ENCODE results near the gene ETV7. TPM values are rescaled to one million over a fixed set of nuclear protein-coding genes. Genes with fewer than 3 reads are reported as not detected.
A peak's percentile ranks its signal among the peaks of the same experiment; 100 is the strongest.
"Not testable (repeated sequence)": the region's sequence is repeated elsewhere in the genome, so short reads cannot be mapped to it uniquely, and the experiment has no call there.

The ETV7 gene
- total and polyA plus RNA-seq, 2 donors = 0.79 to 1.5 TPM

DNA sequence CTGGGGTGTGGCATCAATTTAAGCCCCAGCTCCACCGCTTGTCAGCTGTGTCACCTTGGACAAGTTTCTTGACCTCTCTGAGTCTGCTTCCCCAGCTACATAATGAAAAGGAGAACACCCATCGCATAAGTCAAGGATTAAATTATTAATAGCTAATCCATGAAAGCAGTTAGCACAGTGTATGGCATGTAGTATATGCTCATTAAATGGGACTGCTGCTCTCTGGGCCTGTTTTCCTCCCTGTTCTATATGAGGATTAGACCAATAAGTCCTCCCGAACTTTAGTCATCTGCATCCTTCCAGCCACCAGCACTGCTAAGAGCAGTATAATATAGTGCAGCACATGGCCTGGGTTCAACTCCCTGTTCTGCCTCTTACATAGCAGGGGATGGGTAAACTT lies 19.7 kb downstream of the ETV7 start:
- WGBS = 96% methylated on average over 3 of the region's 3 CpGs

DNA sequence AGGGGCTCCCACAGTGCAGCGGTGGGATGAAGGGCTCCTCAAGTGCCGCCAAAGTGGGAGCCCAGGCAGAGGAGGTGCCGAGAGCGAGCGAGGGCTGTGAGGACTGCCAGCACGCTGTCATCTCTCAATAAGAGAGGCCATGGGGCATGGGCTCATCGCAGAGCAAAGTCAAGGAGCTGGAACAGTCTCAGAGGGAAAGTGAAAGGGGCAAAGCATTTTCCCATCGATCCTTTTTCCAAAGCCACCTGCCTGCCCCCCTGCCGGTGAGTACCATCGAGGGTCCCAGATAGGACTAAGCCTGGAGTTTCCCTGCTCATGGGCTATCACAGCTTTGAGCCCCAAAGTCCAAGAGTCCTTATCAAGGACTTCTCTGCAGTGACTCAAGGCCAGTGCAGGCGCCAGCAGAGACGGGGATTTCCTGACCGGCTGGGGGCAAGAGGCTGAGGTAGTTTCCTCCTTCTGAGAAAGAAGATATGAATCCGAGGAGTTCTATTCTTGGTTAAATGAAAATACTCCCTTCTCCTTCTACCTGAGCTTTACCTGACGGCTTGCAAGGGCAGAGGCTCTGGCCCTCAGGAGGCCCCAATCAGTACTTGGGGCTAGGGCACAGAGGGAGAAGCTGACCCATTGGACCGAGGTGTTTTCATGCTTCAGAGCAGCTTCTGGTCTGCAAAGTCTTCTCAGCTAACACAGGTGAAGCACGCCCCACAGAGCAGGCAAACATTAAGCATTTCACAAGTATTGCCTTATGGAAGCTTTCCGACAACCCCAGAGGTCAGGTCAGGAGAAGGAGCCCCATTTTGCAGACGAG lies 22.6 kb downstream of the ETV7 start:
- DNase-seq (ENCODE audit: extremely low spot score) = no peak
- H3K36me3 ChIP-seq (ENCODE audit: insufficient read depth) = no peaks in the 10 kb centered on the region
- WGBS = 84% methylated on average over 18 of the region's 19 CpGs
- H3K4me3 ChIP-seq (ENCODE audit: low read depth, low read length) = no peak overlapping the region
- H3K27ac ChIP-seq (ENCODE audit: low read depth) = no peak overlapping the region
- H3K4me1 ChIP-seq (ENCODE audit: insufficient read depth) = no peaks in the 10 kb centered on the region

More for the DNA sequence above, 19.7 kb downstream of the ETV7 start:
- Histone ChIP-seq H3K4me1 (ENCODE audit: insufficient read depth) (no peaks in the 10 kb centered on the region), H3K4me3 (ENCODE audit: low read depth, low read length) (no peak overlapping the region), H3K36me3 (ENCODE audit: insufficient read depth) (no peaks in the 10 kb centered on the region), H3K27ac (ENCODE audit: low read depth) (no peak overlapping the region)
- no peak for DNase-seq (ENCODE audit: extremely low spot score)

DNA sequence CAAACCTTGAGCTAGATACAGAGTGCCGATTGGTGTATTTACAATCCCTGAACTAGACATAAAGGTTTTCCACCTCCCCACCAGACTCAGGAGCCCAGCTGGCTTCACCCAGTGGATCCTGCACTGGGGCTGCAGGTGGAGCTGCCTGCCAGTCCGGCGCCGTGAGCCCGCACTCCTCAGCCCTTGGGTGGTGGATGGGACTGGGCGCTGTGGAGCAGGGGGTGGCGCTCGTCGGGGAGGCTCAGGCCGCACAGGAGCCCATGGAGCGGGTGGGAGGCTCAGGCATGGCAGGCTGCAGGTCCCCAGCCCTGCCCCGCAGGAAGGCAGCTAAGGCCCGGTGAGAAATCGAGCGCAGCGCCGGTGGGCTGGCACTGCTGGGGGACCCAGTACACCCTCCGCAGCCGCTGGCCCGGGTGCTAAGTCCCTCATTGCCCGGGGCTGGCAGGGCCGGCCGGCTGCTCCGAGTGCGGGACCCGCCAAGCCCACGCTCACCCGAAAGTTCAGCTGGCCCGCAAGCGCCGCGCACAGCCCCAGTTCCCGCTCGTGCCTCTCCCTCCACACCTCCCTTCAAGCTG lies 23.3 kb downstream of the ETV7 start:
- WGBS = 98% methylated on average over 30 of the region's 34 CpGs
- H3K36me3 ChIP-seq (ENCODE audit: insufficient read depth); DNase-seq (ENCODE audit: extremely low spot score); H3K27ac ChIP-seq (ENCODE audit: low read depth); H3K4me3 ChIP-seq (ENCODE audit: low read depth, low read length); H3K4me1 ChIP-seq (ENCODE audit: insufficient read depth): not testable (repeated sequence)

DNA sequence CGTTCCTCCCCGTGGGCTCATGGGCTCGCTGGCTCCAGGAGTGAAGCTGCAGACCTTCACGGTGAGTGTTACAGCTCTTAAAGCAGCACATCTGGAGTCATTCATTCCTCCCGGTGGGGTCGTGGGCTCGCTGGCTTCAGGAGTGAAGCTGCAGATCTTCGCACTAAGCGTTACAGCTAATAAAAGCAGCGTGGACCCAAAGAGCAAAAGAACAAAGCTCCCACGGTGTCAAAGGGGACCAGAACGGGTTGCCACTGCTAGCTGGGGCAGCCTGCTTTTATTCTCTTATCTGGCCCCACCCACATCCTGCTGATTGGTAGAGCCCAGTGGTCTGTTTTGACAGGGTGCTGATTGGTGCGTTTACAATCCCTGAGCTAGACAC lies 24.1 kb downstream of the ETV7 start:
- not testable (repeated sequence) for H3K4me3 ChIP-seq (ENCODE audit: low read depth, low read length); H3K36me3 ChIP-seq (ENCODE audit: insufficient read depth); DNase-seq (ENCODE audit: extremely low spot score); H3K4me1 ChIP-seq (ENCODE audit: insufficient read depth); H3K27ac ChIP-seq (ENCODE audit: low read depth)
- WGBS = 68% methylated on average over 13 of the region's 13 CpGs

DNA sequence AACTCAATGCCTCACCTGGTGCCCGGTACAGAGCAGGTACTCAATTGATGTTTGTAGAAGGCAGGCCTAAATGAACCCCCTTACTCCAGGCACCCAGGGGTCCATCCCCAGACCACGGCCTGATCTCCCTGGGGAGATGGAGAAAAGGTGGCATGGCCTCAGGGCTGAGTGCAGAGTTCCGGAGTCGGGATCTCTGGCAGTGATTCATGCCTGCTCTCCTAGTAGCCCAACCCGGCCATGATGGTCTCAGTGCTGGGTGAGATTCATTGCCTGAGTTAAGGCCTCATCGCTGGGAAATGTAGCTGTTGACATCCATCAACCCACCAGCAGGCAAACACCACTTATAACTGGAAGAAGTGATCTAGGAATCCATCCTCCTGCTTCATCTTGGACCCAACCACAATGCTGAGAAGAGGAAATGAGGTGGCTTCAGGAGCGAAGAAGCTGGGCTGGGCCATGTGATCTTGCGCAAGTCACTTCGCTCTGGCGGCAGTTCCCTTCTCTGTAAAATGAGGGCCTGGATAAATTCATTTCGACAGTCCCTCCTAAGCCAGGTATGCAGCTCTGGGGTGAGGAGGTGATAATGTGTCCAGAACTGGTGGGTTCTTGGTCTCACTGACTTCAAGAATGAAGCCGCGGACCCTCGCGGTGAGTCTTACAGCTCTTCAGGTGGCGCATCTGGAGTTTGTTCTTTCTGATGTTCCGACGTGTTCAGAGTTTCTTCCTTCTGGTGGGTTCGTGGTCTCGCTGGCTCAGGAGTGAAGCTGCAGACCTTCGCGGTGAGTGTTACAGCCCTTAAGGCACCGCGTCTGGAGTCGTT lies 24.7 kb downstream of the ETV7 start:
- Histone ChIP-seq H3K4me1 (ENCODE audit: insufficient read depth) (no peaks in the 10 kb centered on the region), H3K4me3 (ENCODE audit: low read depth, low read length) (no peak overlapping the region), H3K36me3 (ENCODE audit: insufficient read depth) (no peaks in the 10 kb centered on the region), H3K27ac (ENCODE audit: low read depth) (no peak overlapping the region)
- no peak for DNase-seq (ENCODE audit: extremely low spot score)
- WGBS = 89% methylated on average over 25 of the region's 25 CpGs

DNA sequence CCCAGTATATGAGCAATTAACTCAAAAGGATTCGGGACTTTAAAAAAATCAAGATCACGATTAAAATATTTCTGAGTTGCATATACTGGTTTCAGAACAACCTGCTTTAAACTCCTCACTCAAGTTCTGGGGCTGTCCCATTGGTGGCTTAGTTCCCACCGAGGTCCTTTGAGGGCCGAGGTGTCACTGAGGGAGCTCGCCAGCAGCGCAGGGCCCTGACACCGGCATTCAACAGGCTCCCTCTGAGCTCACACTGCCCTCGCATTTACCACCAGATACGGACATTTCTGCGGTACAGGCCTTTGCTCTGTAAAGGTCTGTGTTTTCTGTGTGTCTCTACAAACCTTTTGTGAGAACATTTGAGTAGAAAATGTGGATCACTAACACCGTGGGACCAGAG lies 26.4 kb downstream of the ETV7 start:
- 88% methylated on average over 11 of the region's 11 CpGs for WGBS
- DNase-seq (ENCODE audit: extremely low spot score) = no peak

DNA sequence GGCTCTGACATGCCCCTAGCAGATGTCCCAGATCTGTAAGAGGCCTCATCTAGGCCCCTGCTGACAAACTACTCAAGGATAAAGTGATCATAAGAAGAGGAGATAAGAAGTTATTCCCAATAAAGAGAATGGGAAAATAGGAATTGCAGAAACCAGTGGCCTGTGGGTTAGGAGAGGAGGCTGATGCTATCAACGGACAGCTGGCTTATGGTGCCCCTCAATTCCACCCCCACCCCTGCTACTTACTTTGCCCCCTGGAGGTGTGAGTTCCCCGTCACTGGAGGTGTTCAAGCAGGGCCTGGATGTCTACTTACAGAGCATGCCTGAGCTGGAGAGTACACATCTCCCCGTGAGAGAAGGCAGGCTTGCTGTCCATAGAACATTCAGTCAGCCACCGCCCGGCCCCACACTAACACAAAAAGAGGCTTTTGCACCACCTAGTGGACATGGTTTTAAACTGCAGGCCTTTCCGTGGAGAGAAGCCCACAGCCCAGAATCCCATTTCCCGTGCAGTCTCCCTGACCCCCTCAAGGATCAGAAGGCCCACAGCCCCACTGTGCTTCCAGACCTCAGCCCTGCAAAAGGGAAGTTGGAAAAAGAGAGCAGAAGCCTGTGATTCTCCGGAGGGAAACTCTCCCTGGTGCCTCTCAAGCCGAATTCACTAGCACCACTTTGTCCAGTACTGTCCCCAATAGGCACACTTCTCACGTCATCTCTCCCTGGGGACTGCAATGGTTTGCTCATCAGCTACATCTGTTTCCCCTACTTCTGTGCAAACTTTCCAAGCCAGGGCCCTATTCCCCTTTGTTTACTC lies 27.0 kb downstream of the ETV7 start:
- Histone ChIP-seq H3K36me3 (ENCODE audit: insufficient read depth) (no peaks in the 10 kb centered on the region), H3K4me1 (ENCODE audit: insufficient read depth) (no peaks in the 10 kb centered on the region), H3K4me3 (ENCODE audit: low read depth, low read length) (no peak overlapping the region), H3K27ac (ENCODE audit: low read depth) (no peak overlapping the region)
- WGBS = 22% methylated on average over 10 of the region's 10 CpGs
- peak; percentile 63 for DNase-seq (ENCODE audit: extremely low spot score)

More for the DNA sequence above, 26.4 kb downstream of the ETV7 start:
- Histone ChIP-seq H3K4me3 (ENCODE audit: low read depth, low read length) (no peak overlapping the region), H3K36me3 (ENCODE audit: insufficient read depth) (no peaks in the 10 kb centered on the region), H3K4me1 (ENCODE audit: insufficient read depth) (no peaks in the 10 kb centered on the region), H3K27ac (ENCODE audit: low read depth) (no peak overlapping the region)

DNA sequence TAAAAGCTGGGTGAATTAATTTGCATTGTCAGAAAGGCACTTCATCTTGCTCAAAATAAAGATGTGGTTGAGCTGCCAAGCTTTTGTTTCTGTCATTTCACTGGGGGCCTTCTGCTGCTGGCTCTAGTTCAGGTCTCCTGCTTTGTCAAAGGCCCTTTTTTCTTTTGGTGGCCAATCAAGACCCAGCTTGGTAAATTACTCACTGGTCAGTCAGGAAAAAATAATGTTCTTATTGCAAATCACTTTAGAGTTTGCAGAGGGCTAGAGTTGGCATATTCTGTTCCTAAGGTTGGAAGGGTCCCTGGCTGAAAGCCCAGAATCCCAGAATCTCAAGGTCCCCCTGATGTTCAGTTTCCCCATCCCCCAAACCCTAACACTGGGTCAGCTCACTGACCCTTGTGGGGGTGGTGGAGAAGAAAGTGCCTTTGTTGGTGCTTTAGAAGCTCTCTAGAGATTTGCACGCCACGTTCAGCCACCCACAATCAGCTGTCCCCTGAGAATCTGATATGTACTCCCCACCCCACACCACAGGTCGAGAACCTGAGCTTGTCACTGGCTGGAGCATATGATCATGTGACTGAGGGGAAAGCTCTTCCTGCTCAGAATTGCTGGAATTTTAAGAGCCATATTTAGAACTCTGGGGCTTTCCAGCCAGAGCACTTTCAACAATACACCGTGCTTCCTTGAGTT lies 29.1 kb downstream of the ETV7 start:
- Histone ChIP-seq H3K36me3 (ENCODE audit: insufficient read depth) (no peaks in the 10 kb centered on the region), H3K4me1 (ENCODE audit: insufficient read depth) (no peaks in the 10 kb centered on the region), H3K4me3 (ENCODE audit: low read depth, low read length) (no peak overlapping the region), H3K27ac (ENCODE audit: low read depth) (no peak overlapping the region)
- DNase-seq (ENCODE audit: extremely low spot score) = no peak
- 56% methylated on average over 4 of the region's 4 CpGs for WGBS

DNA sequence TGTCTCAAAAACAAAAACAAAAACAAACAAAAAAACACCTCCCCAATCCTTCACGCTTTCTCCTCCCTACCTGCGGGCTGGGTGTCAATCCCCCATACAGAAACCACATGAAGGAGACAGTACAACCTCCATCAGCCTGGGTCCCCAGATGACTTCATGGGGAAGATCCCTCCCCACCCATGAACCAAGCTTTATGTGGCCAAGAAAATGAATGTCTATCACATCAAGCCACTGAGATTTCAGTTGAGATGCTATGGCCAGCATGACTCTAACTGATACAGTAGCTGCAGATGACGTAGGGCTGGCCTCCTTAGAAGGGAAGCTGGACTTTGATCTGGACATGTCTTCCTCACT lies 29.6 kb downstream of the ETV7 start:
- DNase-seq (ENCODE audit: extremely low spot score) = no peak
- H3K27ac ChIP-seq (ENCODE audit: low read depth) = no peak overlapping the region

DNA sequence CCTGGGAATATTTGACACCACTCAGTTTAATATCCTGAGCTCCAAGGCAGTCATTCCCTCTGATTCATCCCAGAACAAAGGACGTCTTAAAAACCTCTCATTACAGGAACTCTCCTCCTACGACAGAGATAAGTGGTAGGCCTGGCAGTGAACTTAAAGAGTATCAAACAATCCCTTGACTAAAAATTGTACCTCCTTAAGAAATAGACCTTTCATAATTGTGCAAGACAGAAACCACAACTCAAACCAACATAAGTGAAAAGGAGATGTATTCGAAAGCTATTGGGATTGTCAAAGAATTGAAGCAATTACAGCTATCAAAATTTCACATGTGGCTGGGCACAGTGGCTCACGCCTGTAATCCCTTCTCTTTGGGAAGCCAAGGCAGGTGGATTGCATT lies 31.6 kb downstream of the ETV7 start:
- Histone ChIP-seq H3K27ac (ENCODE audit: low read depth) (no peak overlapping the region), H3K4me1 (ENCODE audit: insufficient read depth) (no peaks in the 10 kb centered on the region), H3K36me3 (ENCODE audit: insufficient read depth) (no peaks in the 10 kb centered on the region), H3K4me3 (ENCODE audit: low read depth, low read length) (no peak overlapping the region)
- DNase-seq (ENCODE audit: extremely low spot score) = no peak
- 87% methylated on average over 4 of the region's 4 CpGs for WGBS

More for the DNA sequence above, 29.6 kb downstream of the ETV7 start:
- Histone ChIP-seq H3K36me3 (ENCODE audit: insufficient read depth) (no peaks in the 10 kb centered on the region), H3K4me3 (ENCODE audit: low read depth, low read length) (no peak overlapping the region), H3K4me1 (ENCODE audit: insufficient read depth) (no peaks in the 10 kb centered on the region)
- WGBS = 85% methylated on average over 3 of the region's 3 CpGs

DNA sequence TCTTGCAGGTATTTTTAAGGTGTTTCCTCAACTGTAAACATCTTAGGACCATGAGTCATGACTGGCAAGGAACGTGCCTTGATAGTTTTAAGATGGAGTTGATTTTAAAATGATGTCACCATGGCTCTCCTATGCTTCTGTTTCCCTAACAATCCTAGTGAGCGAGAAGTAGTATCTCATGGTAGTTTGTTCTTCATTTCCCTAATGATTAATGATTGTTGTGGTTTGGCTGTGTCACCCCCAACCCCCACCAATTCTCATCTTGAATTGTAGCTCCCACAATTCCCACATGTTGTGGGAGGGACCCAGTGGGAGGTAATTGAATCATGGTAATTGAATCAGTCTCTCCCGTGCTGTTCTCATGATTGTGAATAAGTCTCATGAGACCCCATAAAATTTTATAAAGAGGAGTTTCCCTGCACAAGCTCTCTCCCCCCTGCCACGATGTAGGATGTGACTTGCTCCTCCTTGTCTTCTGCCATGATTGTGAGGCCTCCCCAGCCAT lies 34.0 kb downstream of the ETV7 start:
- WGBS = 72% methylated on average over 4 of the region's 4 CpGs
- Histone ChIP-seq H3K36me3 (ENCODE audit: insufficient read depth) (no peaks in the 10 kb centered on the region), H3K4me1 (ENCODE audit: insufficient read depth) (no peaks in the 10 kb centered on the region), H3K27ac (ENCODE audit: low read depth) (no peak overlapping the region), H3K4me3 (ENCODE audit: low read depth, low read length) (no peak overlapping the region)
- DNase-seq (ENCODE audit: extremely low spot score) = no peak

DNA sequence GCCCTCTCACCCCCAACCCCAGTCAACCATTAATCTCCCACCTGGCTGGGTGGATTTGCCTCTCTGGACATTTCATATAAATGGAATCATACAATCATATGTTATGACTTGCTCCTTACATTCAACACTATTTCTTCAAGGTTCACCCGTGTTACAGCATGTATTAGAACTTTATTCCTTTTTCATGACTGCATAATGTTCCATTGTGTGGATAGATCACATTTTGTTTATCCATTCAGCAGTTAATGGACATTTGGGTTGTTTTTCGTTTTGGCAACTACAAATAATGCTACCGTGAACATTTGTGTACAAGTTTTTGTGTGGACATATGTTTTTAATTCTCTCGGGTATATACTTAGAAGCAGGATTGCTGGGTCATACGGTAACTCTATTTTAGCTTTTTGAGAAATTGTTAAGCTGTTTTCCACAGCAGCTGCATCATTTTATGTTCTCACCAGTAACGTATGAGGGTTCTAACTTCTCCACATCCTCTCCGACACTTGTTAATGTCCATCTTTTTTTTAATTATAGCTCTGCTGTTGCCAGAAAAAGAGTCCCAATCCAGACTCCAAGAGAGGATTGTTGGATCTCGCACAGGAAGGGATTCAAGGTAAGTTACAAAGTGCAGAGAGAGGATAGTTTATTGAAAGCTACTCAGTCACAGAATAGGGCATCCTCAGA lies 34.9 kb downstream of the ETV7 start:
- Histone ChIP-seq H3K4me1 (ENCODE audit: insufficient read depth) (no peaks in the 10 kb centered on the region), H3K36me3 (ENCODE audit: insufficient read depth) (no peaks in the 10 kb centered on the region), H3K27ac (ENCODE audit: low read depth) (no peak overlapping the region), H3K4me3 (ENCODE audit: low read depth, low read length) (no peak overlapping the region)
- WGBS = 88% methylated on average over 8 of the region's 8 CpGs
- DNase-seq (ENCODE audit: extremely low spot score) = no peak

All from urinary bladder (tissue), 4 donors.